Left kidney (tissue), 2 donors: Measurements from ENCODE around the gene GPC5. TPM values are rescaled to one million over a fixed set of nuclear protein-coding genes. Genes with fewer than 3 reads are reported as not detected.
"Not testable (repeated sequence)": the region's sequence is repeated elsewhere in the genome, so short reads cannot be mapped to it uniquely, and the experiment has no call there.

Experiments used
- DNase-seq: peaks from one replicate; pipeline ENCODE4 v3.0.0-alpha.2; 2013
- polyA plus RNA-seq: library from polyadenylated mRNA; unstranded; fragments of 120-200 nt; gene quantifications from one replicate; pipeline ENCODE4 v1.2.1, GENCODE V29; 2013; ENCODE audit not compliant: insufficient read length

GPC5 gene
- polyA plus RNA-seq, 1 donor: 5.1 TPM

DNA sequence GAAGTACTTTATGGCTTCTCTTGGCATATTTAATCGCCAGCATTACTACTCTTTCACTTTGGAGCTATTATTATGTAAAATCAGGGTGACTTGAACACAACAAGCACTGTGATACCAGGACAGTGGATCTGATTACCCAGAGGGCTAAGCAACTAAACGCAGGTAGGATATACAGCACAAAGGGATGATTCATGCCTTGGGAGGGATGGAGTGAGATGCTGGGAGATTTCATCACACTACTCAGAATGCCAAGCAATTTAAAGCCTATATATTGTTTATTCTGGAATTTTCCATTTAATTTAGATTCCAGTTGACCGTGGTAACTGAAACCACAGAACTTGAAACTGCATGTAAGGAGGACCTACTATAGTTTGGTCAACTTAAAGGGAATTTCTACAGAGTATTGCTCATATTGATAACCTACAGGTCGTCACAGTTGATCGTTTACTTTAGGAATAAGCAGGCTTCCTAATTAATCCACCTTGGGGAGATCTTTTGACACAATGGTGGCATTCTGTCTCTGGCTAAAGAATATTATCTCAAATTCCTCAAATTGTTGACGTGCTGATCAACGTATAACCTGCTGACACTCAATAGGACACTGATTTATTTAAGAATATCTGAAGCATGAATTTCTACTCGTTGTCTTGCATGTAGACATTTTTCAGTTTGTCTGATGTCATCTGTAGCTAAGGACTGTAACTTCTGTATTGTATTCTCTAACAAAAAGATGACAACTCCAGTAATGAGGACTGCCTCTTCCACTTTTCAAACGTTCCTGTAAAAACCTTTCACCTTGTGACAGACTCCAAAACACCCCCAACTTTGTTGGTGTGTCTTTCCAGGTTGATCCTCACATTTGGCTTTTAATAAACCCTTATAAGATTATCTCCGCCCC lies 254.2 kb downstream of the GPC5 start:
- DNase-seq: no peak

DNA sequence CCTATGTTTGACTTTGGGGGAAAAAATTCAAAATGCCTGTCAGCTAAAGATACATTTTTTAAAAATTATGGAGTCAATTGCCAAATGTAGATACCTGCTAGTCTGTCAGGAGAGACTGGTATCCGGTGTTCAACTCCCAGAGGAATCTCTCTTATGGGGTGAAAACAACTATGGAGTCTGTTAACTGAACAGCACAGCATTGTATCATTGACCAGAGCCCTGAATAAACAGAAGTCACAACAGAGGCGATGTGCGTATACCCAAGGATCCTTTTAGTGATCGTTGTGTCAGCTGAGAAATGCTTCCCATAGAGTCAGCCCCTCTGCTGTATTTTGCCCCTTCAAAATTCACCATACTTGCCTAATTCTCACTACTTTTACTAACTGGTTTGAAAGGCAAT lies 257.3 kb downstream of the GPC5 start:
- no peak for DNase-seq

DNA sequence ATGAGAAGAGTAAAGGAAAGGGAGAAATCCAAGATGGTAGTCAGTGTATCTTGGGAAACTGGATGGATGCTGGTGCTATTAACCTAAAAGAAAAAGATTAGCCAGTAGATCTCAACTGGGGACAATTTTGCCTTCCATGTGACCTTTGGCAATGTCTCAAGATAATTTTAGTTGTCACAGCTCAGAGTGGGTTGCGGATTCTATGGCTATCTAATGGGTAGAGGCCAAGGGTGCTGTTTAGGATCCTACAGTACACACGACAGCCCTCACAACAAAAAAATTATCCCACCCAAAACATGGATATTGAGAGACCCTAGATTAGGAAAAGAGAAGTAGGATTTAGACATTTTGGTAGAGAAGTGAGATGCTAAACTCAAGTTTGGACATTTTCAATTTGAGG lies 258.9 kb downstream of the GPC5 start:
- no peak for DNase-seq

- DNase-seq: no peak
Observed at GRCh38 chr13:91659256-91660075, 261.0 kb downstream of the GPC5 start.

GRCh38 chr13:91660076-91660415 lies 261.6 kb downstream of the GPC5 start:
- DNase-seq: no peak

DNA sequence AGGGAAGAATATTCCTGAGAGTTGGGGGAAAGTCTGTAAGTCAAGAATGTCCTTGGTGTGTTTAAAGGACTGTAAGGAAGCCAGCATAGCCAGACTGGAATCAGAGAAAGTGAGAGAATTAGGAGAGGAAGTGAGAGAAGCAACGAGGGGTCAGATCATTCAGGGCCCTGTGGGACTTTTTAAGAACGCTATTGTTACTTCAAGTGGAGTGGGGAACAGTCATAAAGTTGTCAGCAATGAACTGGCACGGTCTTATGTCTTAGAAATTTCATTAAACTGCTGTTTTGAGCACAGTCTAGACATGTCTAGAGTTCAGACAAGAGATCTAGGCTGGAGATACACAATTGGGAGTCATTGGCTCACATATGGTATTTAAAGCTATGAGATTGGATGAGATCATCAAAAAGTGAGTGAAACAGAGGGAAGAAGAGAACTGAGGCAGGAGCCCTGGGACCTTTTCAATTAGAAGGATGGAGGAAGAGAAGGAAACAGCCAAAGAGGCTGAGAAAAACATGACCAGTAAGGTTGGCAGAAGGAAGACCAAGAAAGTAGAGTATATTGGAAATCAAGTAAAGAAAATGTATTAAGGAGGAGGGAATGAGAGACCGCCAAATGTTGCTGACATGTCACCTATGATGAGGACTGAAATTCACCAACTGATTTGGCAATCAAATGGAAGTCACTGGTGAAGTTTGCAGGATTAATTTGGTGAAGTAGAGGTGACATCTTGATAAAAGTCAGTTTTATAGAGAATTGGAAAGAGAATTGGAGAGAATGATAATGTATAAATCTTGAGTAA lies 263.5 kb downstream of the GPC5 start:
- no peak for DNase-seq

DNA sequence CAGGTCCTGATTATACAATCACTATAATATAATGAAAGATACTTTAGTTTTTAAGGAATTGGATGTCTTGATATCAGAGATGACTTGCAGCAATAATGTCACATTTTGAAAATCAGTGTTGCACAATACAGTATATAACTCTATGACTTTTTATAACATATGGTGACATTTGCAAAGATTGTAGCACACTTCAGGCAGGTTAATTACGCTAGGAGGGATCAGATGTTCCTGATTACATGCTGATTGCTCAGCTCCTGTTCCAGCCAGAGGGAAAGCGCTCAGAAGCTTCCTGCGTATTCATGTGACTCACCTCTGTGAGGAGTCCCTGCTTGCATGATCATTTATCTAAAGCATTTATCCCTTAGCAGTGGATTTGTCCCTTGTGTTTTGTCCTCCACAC lies 265.6 kb downstream of the GPC5 start:
- DNase-seq: no peak

- DNase-seq: no peak
Observed at GRCh38 chr13:91667486-91667885, 269.1 kb downstream of the GPC5 start.

DNA sequence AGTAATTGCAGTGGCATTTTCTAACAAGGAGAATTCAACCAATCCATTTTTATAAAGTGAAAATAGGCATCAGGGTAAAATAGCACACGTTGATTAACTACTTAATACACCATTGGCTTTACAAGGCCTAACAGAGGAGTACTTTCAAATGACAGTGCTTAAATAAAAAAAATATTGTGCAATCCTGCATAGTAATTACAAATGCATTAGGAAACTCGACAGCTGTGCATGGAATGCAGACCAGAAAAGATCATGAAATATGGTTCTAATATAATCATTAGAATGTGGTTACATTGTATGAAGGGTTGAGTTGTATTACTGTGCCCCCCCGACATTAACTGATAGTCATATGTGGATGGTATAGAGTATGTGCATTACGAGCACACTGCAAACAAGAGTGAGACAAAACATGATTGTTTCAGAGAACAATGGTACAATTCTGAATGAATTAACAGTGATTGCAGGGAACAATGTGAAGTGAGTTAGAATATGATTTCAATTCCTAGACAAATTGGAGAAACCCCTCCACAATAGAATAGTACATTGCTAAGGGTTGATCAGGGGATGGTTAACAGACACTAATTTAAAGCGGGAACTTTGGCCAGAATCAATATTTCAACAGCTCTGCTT lies 270.6 kb downstream of the GPC5 start:
- DNase-seq: no peak

DNA sequence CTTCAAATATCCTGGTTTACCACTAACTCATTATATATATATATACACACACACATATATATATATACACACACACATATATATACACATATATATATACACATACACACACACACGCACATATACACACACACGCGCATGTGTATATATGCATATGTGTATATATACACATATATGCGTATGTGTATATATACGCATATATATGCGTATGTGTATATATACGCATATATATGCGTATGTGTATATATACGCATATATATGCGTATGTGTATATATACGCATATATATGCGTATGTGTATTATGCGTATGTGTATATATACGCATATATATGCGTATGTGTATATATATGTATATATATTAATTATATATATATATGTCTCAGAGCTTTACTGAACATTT lies 275.9 kb downstream of the GPC5 start:
- not testable (repeated sequence) for DNase-seq

DNA sequence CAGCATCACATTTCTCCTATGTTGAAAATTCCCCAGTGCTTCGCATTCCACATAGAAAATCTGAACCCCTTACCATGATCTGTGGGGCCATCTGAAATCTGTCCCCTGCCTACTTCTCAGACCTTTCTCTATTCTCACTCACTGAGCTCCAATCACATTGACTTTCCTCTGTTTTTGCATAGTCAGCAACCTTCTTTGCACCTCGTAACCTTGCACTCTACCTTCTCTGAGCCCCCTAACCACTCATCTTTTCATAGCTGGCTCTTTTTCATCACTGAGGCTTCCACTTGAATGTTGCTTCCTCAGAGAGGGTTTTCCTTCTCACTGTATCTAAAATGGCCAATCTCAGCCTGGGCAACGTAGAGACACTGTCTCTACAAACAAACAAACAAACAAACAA lies 286.3 kb downstream of the GPC5 start:
- no peak for DNase-seq

- no peak for DNase-seq
Observed at GRCh38 chr13:91690944-91691343, 292.5 kb downstream of the GPC5 start.

GRCh38 chr13:91693466-91693865 lies 295.0 kb downstream of the GPC5 start:
- no peak for DNase-seq

- DNase-seq: no peak
Observed at GRCh38 chr13:91698308-91698707, 299.9 kb downstream of the GPC5 start.

- no peak for DNase-seq
Observed at GRCh38 chr13:91698767-91699166, 300.3 kb downstream of the GPC5 start.

DNA sequence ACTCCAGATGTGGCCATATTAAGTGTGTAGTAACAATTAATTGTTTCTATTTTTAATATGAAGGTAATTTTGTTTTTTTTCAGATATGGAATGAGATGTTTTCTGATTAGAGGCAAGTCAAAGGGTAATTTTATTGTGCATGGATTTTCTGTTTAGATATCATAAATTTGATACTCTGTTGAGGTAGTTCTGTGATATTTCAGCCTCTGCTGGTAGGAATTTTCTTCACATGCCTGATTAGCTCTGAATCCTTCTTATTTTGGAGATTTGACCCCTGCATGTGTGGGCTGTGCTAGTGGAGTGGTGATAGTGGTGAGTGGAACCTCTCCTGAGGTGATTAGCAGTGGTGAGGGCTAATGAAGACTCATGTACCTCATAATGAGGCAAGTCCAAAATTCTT lies 301.4 kb downstream of the GPC5 start:
- no peak for DNase-seq

DNA sequence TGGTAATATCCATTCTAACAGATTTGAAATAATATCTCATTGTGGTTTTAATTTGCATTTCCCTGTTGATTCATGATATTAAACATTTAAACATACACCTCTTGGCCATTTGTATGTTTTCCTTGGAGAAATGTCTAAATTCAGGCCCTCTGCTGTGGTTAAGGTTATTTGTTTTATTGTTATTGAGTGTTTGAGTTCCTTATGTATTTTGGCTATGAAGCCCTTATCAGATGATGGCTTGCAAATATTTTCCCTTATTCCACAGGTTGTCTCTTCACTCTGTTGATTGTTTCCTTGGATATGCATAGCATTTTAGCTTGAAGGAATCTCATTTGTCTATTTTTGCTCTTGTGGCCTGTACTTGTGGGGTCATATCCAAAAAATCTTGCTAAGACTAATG lies 303.6 kb downstream of the GPC5 start:
- DNase-seq: no peak

DNA sequence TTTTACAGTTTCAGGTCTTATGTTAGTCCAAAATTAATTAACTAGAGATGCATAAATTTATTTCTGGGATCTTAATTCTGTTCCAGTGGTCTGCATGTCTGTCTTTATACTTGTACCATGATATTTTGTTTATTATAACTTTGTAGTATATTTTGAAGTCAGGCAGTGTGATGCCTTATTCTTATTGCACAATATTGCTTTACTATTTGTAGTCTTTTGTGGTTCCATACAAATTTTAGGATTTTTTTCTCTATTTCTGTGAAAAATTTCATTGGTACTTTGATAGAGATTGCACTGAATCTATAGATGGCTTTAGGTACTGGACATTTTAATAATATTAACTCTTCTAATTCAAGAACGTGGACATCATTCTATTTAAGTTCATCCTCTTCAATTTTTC lies 304.0 kb downstream of the GPC5 start:
- no peak for DNase-seq

DNA sequence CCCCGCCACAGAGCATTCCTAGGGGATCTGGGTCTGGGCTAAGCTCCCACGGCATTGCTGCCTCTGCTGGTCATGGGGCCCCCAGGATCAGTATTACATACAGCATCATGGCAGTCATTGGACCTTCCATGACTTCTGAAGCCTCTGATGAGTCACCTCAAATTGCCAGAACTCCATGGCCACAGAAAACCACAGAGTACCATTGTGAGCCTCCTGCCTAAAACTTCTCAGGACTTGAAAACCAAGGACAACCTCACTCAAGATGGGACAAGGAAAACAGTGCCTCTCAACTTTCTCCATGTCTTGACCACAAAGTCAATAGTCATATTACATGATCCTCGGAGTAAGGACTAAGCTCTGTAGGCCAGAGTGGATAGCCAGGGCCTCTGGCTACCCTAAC lies 306.0 kb downstream of the GPC5 start:
- DNase-seq: no peak

- DNase-seq: no peak
Observed at GRCh38 chr13:91708558-91708957, 310.1 kb downstream of the GPC5 start.

DNA sequence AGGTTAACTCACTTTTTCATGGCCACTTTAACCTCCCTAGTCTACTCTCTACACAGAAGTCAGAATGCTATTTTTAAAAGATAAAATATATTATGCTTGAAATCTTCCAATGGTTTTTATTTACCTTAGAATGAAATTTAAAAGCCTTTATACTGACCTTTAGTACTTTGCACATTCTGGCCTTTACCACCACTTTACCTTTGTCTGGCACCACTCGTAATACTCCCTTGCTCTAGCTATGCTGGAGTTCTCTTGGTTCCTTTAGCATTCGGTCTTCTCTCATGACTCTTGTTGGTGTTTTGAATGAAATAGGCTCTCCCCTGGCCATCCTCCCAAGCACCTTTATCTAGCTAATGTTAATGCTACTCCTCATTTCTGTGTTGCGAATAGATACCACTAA lies 310.8 kb downstream of the GPC5 start:
- DNase-seq: no peak

DNA sequence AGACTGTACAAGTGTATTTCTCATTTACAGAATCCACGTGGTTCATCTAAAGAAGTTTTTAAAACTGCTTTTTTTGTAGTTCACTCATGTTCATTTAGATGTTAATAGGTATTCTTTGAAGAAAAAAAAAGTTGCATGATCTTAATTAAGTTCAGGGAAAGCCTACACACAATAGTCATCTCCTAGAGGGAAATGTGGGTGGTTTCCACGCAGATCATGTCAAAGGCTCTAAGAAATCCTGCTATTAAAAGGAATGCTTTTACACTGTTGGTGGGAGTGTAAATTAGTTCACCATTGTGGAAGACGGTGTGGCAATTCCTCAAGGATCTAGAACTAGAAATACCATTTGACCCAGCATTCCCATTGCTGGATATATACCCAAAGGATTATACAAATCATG lies 312.3 kb downstream of the GPC5 start:
- DNase-seq: no peak
